Fibroblast of the conjunctiva (primary cell): ENCODE data around the gene ATF6B.
"Not testable (repeated sequence)": the region's sequence is repeated elsewhere in the genome, so short reads cannot be mapped to it uniquely, and the experiment has no call there.

Source experiments
- DNase-seq: peaks from one replicate; pipeline ENCODE4 v3.0.0-alpha.2; 2010; ENCODE audit warnings: low read depth

ATF6B gene

GRCh38 chr6:32081168-32081990 lies 46.7 kb downstream of the ATF6B start:
- peak; percentile 79 for DNase-seq

- no peak for DNase-seq
These were observed 48.3 kb downstream of the ATF6B start for GRCh38 chr6:32079566-32080290.

GRCh38 chr6:32076321-32076809 lies 51.7 kb downstream of the ATF6B start:
- peak; percentile 55 for DNase-seq

- DNase-seq = no peak
These were observed 52.3 kb downstream of the ATF6B start for GRCh38 chr6:32075781-32076180.

GRCh38 chr6:32074996-32075532 lies 53.0 kb downstream of the ATF6B start:
- no peak for DNase-seq

- DNase-seq = no peak
These were observed 54.4 kb downstream of the ATF6B start for GRCh38 chr6:32073613-32074012.

GRCh38 chr6:32073101-32073500 lies 54.9 kb downstream of the ATF6B start:
- no peak for DNase-seq

- no peak for DNase-seq
These were observed 57.1 kb downstream of the ATF6B start for GRCh38 chr6:32070814-32071543.

GRCh38 chr6:32069878-32070515 lies 58.0 kb downstream of the ATF6B start:
- no peak for DNase-seq

GRCh38 chr6:32069460-32069859 lies 58.6 kb downstream of the ATF6B start:
- DNase-seq = no peak

GRCh38 chr6:32068867-32069266 lies 59.2 kb downstream of the ATF6B start:
- no peak for DNase-seq

GRCh38 chr6:32068315-32068714 lies 59.7 kb downstream of the ATF6B start:
- not testable (repeated sequence) for DNase-seq

- DNase-seq = not testable (repeated sequence)
These were observed 60.5 kb downstream of the ATF6B start for GRCh38 chr6:32067521-32067920.
